Esophagus muscularis mucosa (tissue), 4 donors: ENCODE data around the gene TLE2.

Experiments
- CTCF ChIP-seq, 3 experiments: fragments of 200-600 bp in 2 of 3; fragments of 450-650 bp in 1 of 3; sonication (generic) in 2 of 3; IDR thresholded peaks; one replicate each; pipeline ENCODE4 v1.5.1; 2017 to 2019; ENCODE audit warnings: antibody characterized with exemption in 3 of 3, mild to moderate bottlenecking in 2 of 3, moderate library complexity in 1 of 3
- EP300 ChIP-seq: sonication (generic); formaldehyde crosslinking; IDR thresholded peaks from one replicate; pipeline ENCODE4 v1.6.1; 2017; ENCODE audit warnings: antibody characterized with exemption
- POLR2A ChIP-seq: fragments of 450-650 bp; IDR thresholded peaks from one replicate; pipeline ENCODE4 v1.6.1; 2017; ENCODE audit warnings: antibody characterized with exemption, moderate library complexity, mild to moderate bottlenecking, low read depth
- POLR2AphosphoS5 ChIP-seq, 2 donors: sonication (generic); formaldehyde crosslinking; IDR thresholded peaks; one replicate each; pipeline ENCODE4 v1.6.1; 2017; ENCODE audit warnings: antibody characterized with exemption in 2 of 2

DNA sequence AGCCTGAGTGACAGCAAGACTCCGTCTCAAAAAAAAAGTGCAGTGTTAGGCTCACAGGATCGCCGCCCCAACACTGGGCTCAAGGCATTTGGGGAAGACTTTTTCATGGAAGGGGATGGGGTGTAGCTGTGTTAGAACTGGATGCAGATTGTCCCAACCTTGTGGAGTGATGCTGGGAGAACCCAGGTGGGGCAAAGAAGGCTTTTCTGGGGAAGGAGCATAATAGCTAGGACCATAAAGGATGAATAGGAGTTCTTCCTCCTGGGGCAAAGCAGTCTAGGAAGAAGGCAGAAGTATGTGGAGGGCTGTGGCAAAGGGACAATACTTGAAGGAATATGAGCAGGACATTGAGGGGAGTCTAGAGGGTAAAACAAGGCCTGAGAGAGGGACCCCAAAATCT, 40.5 kb downstream of the TLE2 start:
- no peak for TF ChIP-seq POLR2AphosphoS5 (IDR thresholded peaks at IDR 0.05)
- TF ChIP-seq CTCF (IDR thresholded peaks at IDR 0.05), result no peak
- no peak for TF ChIP-seq EP300
- TF ChIP-seq POLR2A, result no peak
